ENCODE data around the gene DUSP15. TPM values are rescaled to one million over a fixed set of nuclear protein-coding genes. Genes with fewer than 3 reads are reported as not detected.

DUSP15 gene
- total RNA-seq, 4 donors from 2014 or later: 1.6 to 45.6 (median 8.8) TPM; not detected in 1

DNA sequence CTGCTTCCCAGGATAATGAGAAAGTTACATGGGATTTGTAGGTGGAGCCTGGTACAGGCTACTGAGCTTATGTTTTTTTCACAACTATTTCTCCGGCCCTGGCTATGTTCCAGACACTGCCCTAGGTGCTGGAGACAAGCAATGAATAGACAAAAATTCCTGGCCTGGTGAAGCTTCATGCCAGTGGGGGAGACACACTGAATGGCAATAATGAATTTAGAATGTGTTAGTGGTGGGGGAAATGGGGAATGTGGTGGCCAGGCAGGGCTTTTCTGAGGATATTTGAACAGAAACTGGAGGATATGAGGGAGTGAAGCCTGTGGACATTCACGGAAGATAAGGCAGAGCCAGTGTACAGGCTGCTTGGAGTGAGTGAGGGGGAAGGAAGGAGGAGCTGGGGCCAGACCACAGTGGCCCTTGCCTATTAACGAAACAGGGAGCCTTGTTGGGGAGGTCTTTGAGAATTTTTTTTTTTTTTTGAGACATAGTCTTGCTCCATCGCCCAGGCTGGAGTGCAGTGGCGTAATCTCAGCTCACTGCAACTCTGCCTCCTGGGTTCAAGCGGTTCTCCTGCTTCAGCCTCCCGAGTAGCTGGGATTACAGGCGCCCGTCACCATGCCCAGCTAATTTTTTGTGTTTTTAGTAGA is 31.6 kb downstream of the DUSP15 start:
- TF ChIP-seq CTCF (IDR thresholded peaks at IDR 0.05) (no peak), POLR2A (IDR thresholded peaks at IDR 0.05) (no peak)
- H3K4me1 ChIP-seq: peaks cover 0 to 18% of the 10 kb centered on the region in 2 donors

GRCh38 chr20:31837896-31838397 is 32.4 kb downstream of the DUSP15 start:
- H3K27ac ChIP-seq: peak overlapping the region in 1 of 2 donors; percentile 27
- H3K36me3 ChIP-seq: no peaks in the 10 kb centered on the region
- DNase-seq: no peak
- no peak overlapping the region for H3K4me3 ChIP-seq
- H3K4me1 ChIP-seq: peaks cover 0 to 14% of the 10 kb centered on the region in 2 donors
- TF ChIP-seq POLR2A (IDR thresholded peaks at IDR 0.05) (no peak), CTCF (IDR thresholded peaks at IDR 0.05) (no peak)
- intact Hi-C loops (cut with DNase I; ENCODE audit: low total_unique reads): no loop called here
- no peaks in the 10 kb centered on the region for H3K9me3 ChIP-seq
- H3K27me3 ChIP-seq: no peaks in the 10 kb centered on the region

More for the DNA sequence above, 31.6 kb downstream of the DUSP15 start:
- no peak for DNase-seq
- Histone ChIP-seq H3K27ac (peak overlapping the region in 1 of 2 donors; percentile 27), H3K4me3 (no peak overlapping the region), H3K27me3 (no peaks in the 10 kb centered on the region), H3K9me3 (no peaks in the 10 kb centered on the region), H3K36me3 (no peaks in the 10 kb centered on the region)
- intact Hi-C loops (cut with DNase I; ENCODE audit: low total_unique reads): no loop called here

GRCh38 chr20:31836853-31837608 is 33.3 kb downstream of the DUSP15 start:
- Histone ChIP-seq H3K9me3 (no peaks in the 10 kb centered on the region), H3K36me3 (no peaks in the 10 kb centered on the region), H3K27ac (no peak overlapping the region), H3K4me3 (no peak overlapping the region), H3K27me3 (no peaks in the 10 kb centered on the region), H3K4me1 (peaks cover 0 to 6% of the 10 kb centered on the region in 2 donors)
- no peak for TF ChIP-seq POLR2A (IDR thresholded peaks at IDR 0.05)
- TF ChIP-seq CTCF (IDR thresholded peaks at IDR 0.05): no peak
- intact Hi-C loops (cut with DNase I; ENCODE audit: low total_unique reads): no loop called here
- DNase-seq: no peak

DNA sequence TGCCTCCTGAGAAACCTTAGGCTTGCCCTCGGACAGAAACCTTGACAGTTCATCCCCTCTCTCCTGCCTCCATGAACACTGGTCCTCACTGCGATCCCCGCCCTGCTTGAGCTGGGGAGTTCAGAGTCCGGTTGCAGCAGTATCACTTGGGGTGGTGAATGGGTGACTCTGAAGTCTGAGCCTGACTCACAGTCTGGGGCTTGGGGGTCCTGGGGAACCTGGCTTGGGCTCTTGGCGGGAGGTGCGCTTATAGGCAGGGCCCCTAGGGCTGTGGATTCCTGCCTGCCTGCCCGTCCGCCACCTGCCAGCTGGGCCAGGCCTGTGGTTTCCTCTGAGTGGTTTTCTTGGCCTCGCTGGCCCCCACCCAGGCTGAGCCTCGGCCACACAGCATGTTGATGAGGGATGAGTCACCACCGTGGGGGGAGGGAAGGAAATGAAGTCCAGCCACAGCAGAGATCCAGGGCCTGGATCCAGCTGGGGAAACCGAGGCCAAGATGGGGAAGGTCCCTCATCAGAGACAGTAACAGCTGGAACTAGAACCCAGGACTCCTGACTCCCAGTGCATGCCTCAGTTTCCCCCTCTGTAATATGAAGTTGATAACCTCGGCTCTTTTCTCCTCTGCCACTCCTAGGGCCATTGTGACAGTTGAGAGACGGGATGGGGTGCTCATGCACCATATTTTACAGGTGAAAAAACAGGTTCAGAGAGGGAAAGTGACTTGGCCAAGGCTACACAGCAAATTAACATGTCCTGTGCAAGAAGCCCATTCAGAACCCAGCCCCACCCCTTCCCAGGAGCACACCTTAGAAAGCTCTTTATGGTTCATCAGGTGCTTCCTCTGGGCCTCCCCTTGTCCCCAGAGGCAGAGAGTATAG is 34.1 kb downstream of the DUSP15 start:
- Histone ChIP-seq H3K27ac (peak overlapping the region; percentile 17 to 24), H3K9me3 (no peaks in the 10 kb centered on the region), H3K27me3 (no peaks in the 10 kb centered on the region), H3K4me3 (no peak overlapping the region), H3K36me3 (no peaks in the 10 kb centered on the region), H3K4me1 (no peaks in the 10 kb centered on the region)
- TF ChIP-seq POLR2A (IDR thresholded peaks at IDR 0.05): no peak
- TF ChIP-seq CTCF (IDR thresholded peaks at IDR 0.05): no peak
- DNase-seq: peak; percentile 73 to 79
- intact Hi-C loops (cut with DNase I; ENCODE audit: low total_unique reads): no loop called here
